IMR-90 (cell line): ENCODE results near the gene LIX1. TPM values are rescaled to one million over a fixed set of nuclear protein-coding genes. Genes with fewer than 3 reads are reported as not detected.

Source experiments
- ATAC-seq: fragments of 200-7000 bp; cut with Tn5 transposase; 2 replicates; pipeline ENCODE4 v1.9.1; 2020; ENCODE audit warnings: low read depth, mild to moderate bottlenecking, moderate library complexity
- BruUV-seq: library from RNA; stranded (reverse); fragments of 400-500 nt; replicated peaks from 2 replicates; lab custom pipeline; 2021; lab: Mats Ljungman, UMichigan
- CTCF ChIA-PET: fragments of 300-600 bp; formaldehyde crosslinking; extraction: SDS; loops from one replicate; lab custom pipeline; 2021; ENCODE audit warnings: antibody characterized with exemption; lab: Yijun Ruan, JAX
- POLR2A ChIA-PET: fragments of 300-600 bp; sonication (Branson Sonifier 250); formaldehyde crosslinking; loops from one replicate; lab custom pipeline; 2022; ENCODE audit warnings: antibody characterized with exemption; ENCODE audit not compliant: unreplicated experiment; lab: Charles Lee
- DNase-seq: peaks from one replicate; pipeline ENCODE4 v3.0.0; 2013
- H2AFZ ChIP-seq: replicated peaks from 2 replicates; pipeline ENCODE3; 2013; ENCODE audit warnings: low read length, mild to moderate bottlenecking; ENCODE audit not compliant: poor library complexity
- H2AK5ac ChIP-seq: 2 replicates; pipeline ENCODE4 v1.6.1; 2013; ENCODE audit warnings: low read depth, low read length, inconsistent platforms
- H2AK9ac ChIP-seq: replicated peaks from 2 replicates; pipeline ENCODE3; 2013; ENCODE audit warnings: mild to moderate bottlenecking, low read depth, low read length, moderate library complexity; ENCODE audit not compliant: poor library complexity
- H2BK120ac ChIP-seq: 2 replicates; pipeline ENCODE4 v1.6.1; 2013; ENCODE audit warnings: low read depth, low read length, inconsistent platforms
- H2BK15ac ChIP-seq: 3 replicates; pipeline ENCODE4 v1.6.1; 2013; ENCODE audit warnings: low read depth, low read length, inconsistent platforms
- H2BK20ac ChIP-seq: 2 replicates; pipeline ENCODE4 v1.6.1; 2013; ENCODE audit warnings: low read depth, mild to moderate bottlenecking, inconsistent platforms, low read length, moderate library complexity
- H2BK5ac ChIP-seq: 2 replicates; pipeline ENCODE4 v1.6.1; 2013; ENCODE audit warnings: mild to moderate bottlenecking, low read depth, low read length, inconsistent platforms; ENCODE audit not compliant: poor library complexity, severe bottlenecking
- H3K14ac ChIP-seq: replicated peaks from 2 replicates; pipeline ENCODE4 v1.6.1; 2013; ENCODE audit warnings: low read depth, low read length, inconsistent platforms
- H3K18ac ChIP-seq: 2 replicates; pipeline ENCODE4 v1.6.1; 2013; ENCODE audit warnings: low read depth, low read length, control low read depth
- H3K23ac ChIP-seq: 2 replicates; pipeline ENCODE4 v1.6.1; 2013; ENCODE audit warnings: low read depth, low read length, inconsistent platforms
- H3K27ac ChIP-seq: 2 replicates; pipeline ENCODE4 v1.5.1; 2013; ENCODE audit warnings: mild to moderate bottlenecking, control low read depth, low read length; ENCODE audit not compliant: insufficient read depth
- H3K27me3 ChIP-seq: 2 replicates; pipeline ENCODE4 v1.6.1; 2013; ENCODE audit warnings: low read length; ENCODE audit not compliant: control insufficient read depth, insufficient read depth
- H3K36me3 ChIP-seq: 2 replicates; pipeline ENCODE4 v1.6.1; 2013; ENCODE audit warnings: low read length, mixed read lengths; ENCODE audit not compliant: control insufficient read depth, insufficient read depth
- H3K4ac ChIP-seq: 2 replicates; pipeline ENCODE4 v1.6.1; 2013; ENCODE audit warnings: low read depth, low read length, inconsistent platforms
- H3K4me1 ChIP-seq: 2 replicates; pipeline ENCODE4 v1.6.1; 2013; ENCODE audit warnings: low read length, mixed read lengths; ENCODE audit not compliant: control insufficient read depth, insufficient read depth
- H3K4me2 ChIP-seq: 2 replicates; pipeline ENCODE4 v1.6.1; 2013; ENCODE audit warnings: low read depth, mild to moderate bottlenecking, control low read depth, low read length, moderate library complexity
- H3K4me3 ChIP-seq: 2 replicates; pipeline ENCODE4 v1.5.1; 2013; ENCODE audit warnings: low read depth, mild to moderate bottlenecking, control low read depth, low read length, moderate library complexity; ENCODE audit not compliant: insufficient read depth
- H3K56ac ChIP-seq: 2 replicates; pipeline ENCODE4 v1.6.1; 2013; ENCODE audit warnings: low read length, inconsistent platforms; ENCODE audit not compliant: insufficient read depth; ENCODE audit errors: extremely low read depth
- H3K79me1 ChIP-seq, 2 experiments: 2 replicates each; pipeline ENCODE4 v1.6.1; 2013; ENCODE audit warnings: low read length in 2 of 2, inconsistent platforms in 1 of 2, low read depth in 1 of 2
- H3K9ac ChIP-seq: 2 replicates; pipeline ENCODE4 v1.6.1; 2013; ENCODE audit warnings: low read depth, low read length, control low read depth
- H3K9me1 ChIP-seq: 2 replicates; pipeline ENCODE4 v1.6.1; 2013; ENCODE audit warnings: low read length, inconsistent platforms; ENCODE audit not compliant: insufficient read depth
- H3K9me3 ChIP-seq: 2 replicates; pipeline ENCODE4 v1.6.1; 2013; ENCODE audit warnings: low read length; ENCODE audit not compliant: control insufficient read depth, insufficient read depth
- H4K20me1 ChIP-seq: 2 replicates; pipeline ENCODE4 v1.6.1; 2013; ENCODE audit warnings: low read length, inconsistent platforms; ENCODE audit not compliant: insufficient read depth
- H4K5ac ChIP-seq: 2 replicates; pipeline ENCODE4 v1.6.1; 2013; ENCODE audit warnings: mild to moderate bottlenecking, low read depth, low read length, control low read depth
- H4K8ac ChIP-seq, 2 experiments: 2 replicates each; pipeline ENCODE4 v1.6.1; 2013; ENCODE audit warnings: low read depth in 2 of 2, low read length in 2 of 2, control low read depth in 1 of 2, inconsistent platforms in 1 of 2
- H4K91ac ChIP-seq: 2 replicates; pipeline ENCODE4 v1.6.1; 2013; ENCODE audit warnings: low read depth, low read length, inconsistent platforms; ENCODE audit not compliant: insufficient read depth
- BHLHE40 ChIP-seq: fragments of 150-350 bp; IDR thresholded peaks from 2 replicates; pipeline ENCODE4 v1.6.1; 2016; ENCODE audit warnings: mild to moderate bottlenecking, low read depth, low read length
- CHD1 ChIP-seq: IDR thresholded peaks from 2 replicates; pipeline ENCODE4 v1.6.1; 2012; ENCODE audit warnings: low read depth, low read length, improper control_type of control experiment
- CTCF ChIP-seq: conservative IDR thresholded peaks from 2 replicates; pipeline ENCODE4 v1.5.1; 2012; ENCODE audit warnings: mild to moderate bottlenecking, low read depth, low read length, improper control_type of control experiment
- FOS ChIP-seq: fragments of 150-350 bp; IDR thresholded peaks from 2 replicates; pipeline ENCODE4 v1.6.1; 2016; ENCODE audit warnings: low read depth, low read length
- MAFK ChIP-seq: IDR thresholded peaks from 2 replicates; pipeline ENCODE4 v1.6.1; 2012; ENCODE audit warnings: low read depth, low read length, improper control_type of control experiment
- MAZ ChIP-seq: IDR thresholded peaks from 2 replicates; pipeline ENCODE4 v1.6.1; 2012; ENCODE audit warnings: low read depth, mild to moderate bottlenecking, low read length, improper control_type of control experiment, moderate library complexity, borderline replicate concordance
- MXI1 ChIP-seq: IDR thresholded peaks from 2 replicates; pipeline ENCODE4 v1.6.1; 2012; ENCODE audit warnings: low read depth, mild to moderate bottlenecking, low read length, moderate library complexity, borderline replicate concordance
- NFE2L2 ChIP-seq: fragments of 150-350 bp; IDR thresholded peaks from 2 replicates; pipeline ENCODE4 v1.6.1; 2016; ENCODE audit warnings: low read depth, mild to moderate bottlenecking, low read length
- POLR2A ChIP-seq: IDR thresholded peaks from 2 replicates; pipeline ENCODE4 v1.6.1; 2012; ENCODE audit warnings: mild to moderate bottlenecking, low read depth, low read length
- RAD21 ChIP-seq: IDR thresholded peaks from 2 replicates; pipeline ENCODE4 v1.6.1; 2012; ENCODE audit warnings: low read length, improper control_type of control experiment
- RCOR1 ChIP-seq: IDR thresholded peaks from 2 replicates; pipeline ENCODE4 v1.6.1; 2012; ENCODE audit warnings: mild to moderate bottlenecking, low read length, improper control_type of control experiment; ENCODE audit not compliant: insufficient replicate concordance
- RFX5 ChIP-seq: IDR thresholded peaks from 2 replicates; pipeline ENCODE4 v1.8.0; 2012; ENCODE audit warnings: low read depth, mild to moderate bottlenecking, low read length, moderate library complexity
- SMC3 ChIP-seq: fragments of 150-350 bp; IDR thresholded peaks from 2 replicates; pipeline ENCODE4 v1.6.1; 2016; ENCODE audit warnings: low read depth, mild to moderate bottlenecking, antibody characterized with exemption, low read length, moderate library complexity
- USF2 ChIP-seq: fragments of 150-350 bp; IDR thresholded peaks from 2 replicates; pipeline ENCODE4 v1.6.1; 2017; ENCODE audit warnings: mild to moderate bottlenecking, antibody characterized with exemption, low read length, low read depth
- WGBS, 2 experiments: methylation state at CpG; one replicate each; pipeline versions ENCODE4 v1.1.5 to v1.1.7; 2013; ENCODE audit warnings: missing lambda C conversion rate in 2 of 2; ENCODE audit not compliant: insufficient read length in 1 of 2; ENCODE audit errors: extremely low coverage in 2 of 2; 5-methylcytosine and 5-hydroxymethylcytosine counted together
- dilution Hi-C: fragments of 300-500 bp; cut with HindIII; formaldehyde crosslinking; loops from one replicate; pipeline ENCODE4 v1.14.3; 2018; ENCODE audit warnings: low sequenced_read_pairs; ENCODE audit not compliant: unreplicated experiment
- in situ Hi-C: fragments of 300-500 bp; cut with MboI; formaldehyde crosslinking; loops from 3 replicates; pipeline ENCODE4 v1.14.3; 2019; ENCODE audit warnings: low sequenced_read_pairs, inconsistent platforms, mixed read lengths
- intact Hi-C: fragments of 100-400 bp; cut with micrococcal nuclease; formaldehyde crosslinking; loops from 2 replicates; pipeline ENCODE4 v1.10.0; 2022
- polyA plus RNA-seq, 3 experiments: library from polyadenylated mRNA; depleted of rRNA; stranded (reverse); fragments of >200 nt; gene quantifications; 2 replicates each; pipeline ENCODE4 v1.2.3, GENCODE V29; 2012; ENCODE audit warnings: low replicate concordance in 1 of 3
- total RNA-seq: library from RNA; depleted of rRNA; stranded (reverse); fragments of >200 nt; gene quantifications from 2 replicates; pipeline ENCODE4 v1.2.3, GENCODE V29; 2012

LIX1 gene
- total and polyA plus RNA-seq, 2 of the 4 experiments (the other 2 are of a cell fraction): not detected

GRCh38 chr5:97183100-97183929, 40.9 kb upstream of the LIX1 start, which contains the start of gene RIOK2:
RIOK2 (minus strand) TSS chr5:97183247; CDS start chr5:97183191, 56 bp downstream.
- CTCF ChIA-PET: interaction anchor here (0.6 kb wide), 1 partner anchor 180 kb away, joined by 4 read pairs; no protein-coding TSS in a partner anchor
- Histone ChIP-seq H4K91ac (peak within 1 kb of the TSS; percentile 95), H3K27ac (peak within 1 kb of the TSS; percentile 86), H3K4me3 (peak within 1 kb of the TSS; percentile 82), H2AK5ac (peak within 1 kb of the TSS; percentile 86), H2BK15ac (peak within 1 kb of the TSS; percentile 97), H4K8ac (peak within 1 kb of the TSS; percentile 81 to 99), H2AFZ (peak within 1 kb of the TSS; percentile 97), H3K56ac (peak within 1 kb of the TSS; percentile 100), H4K20me1 (no peaks in the 10 kb centered on the region), H2BK5ac (peak within 1 kb of the TSS; percentile 97), H3K36me3 (peaks cover 3% of the 10 kb centered on the region), H3K18ac (peak within 1 kb of the TSS; percentile 79), H3K23ac (peak within 1 kb of the TSS; percentile 98), H3K79me1 (peaks cover 15 to 33% of the 10 kb centered on the region in 2 experiments), H4K5ac (peak within 1 kb of the TSS; percentile 94), H3K4ac (peak within 1 kb of the TSS; percentile 92), H3K9me1 (no peaks in the 10 kb centered on the region; the same call in 1 of the 2 replicates), H3K9ac (peak within 1 kb of the TSS; percentile 96), H2AK9ac (peak within 1 kb of the TSS; percentile 95), H2BK120ac (peak within 1 kb of the TSS; percentile 95), H3K4me2 (peak within 1 kb of the TSS; percentile 93), H3K27me3 (no peaks in the 10 kb centered on the region), H2BK20ac (peak within 1 kb of the TSS; percentile 89), H3K9me3 (no peaks in the 10 kb centered on the region), H3K14ac (peak within 1 kb of the TSS; percentile 98), H3K4me1 (peaks cover 2% of the 10 kb centered on the region; the same call in 1 of the 2 replicates)
- WGBS, 2 experiments: 0% methylated on average over 20 of the region's 44 CpGs; no CpG with 5 or more reads in 1 of the 2 experiments
- no TSS peak for BruUV-seq
- intact Hi-C loops: loop anchor here (2.0 to 5.0 kb wide), 4 partner anchors 349 to 1644 kb away; partner anchors contain the start of gene RGMB
- ATAC-seq (peak; percentile 96), DNase-seq (peak; percentile 93)
- in situ Hi-C loops: loop anchor here (10.0 kb wide), 1 partner anchor 1591 kb away; the partner anchor contains the start of gene RGMB
- POLR2A ChIA-PET: no interaction called here
- dilution Hi-C loops: no loop called here
- TF ChIP-seq MXI1 (peak; percentile 79; the same call in 1 of the 2 replicates), BHLHE40 (0 out of 2 replicates have a peak, but pooled peaks have one; percentile 3), RCOR1 (no peak), FOS (no peak), CHD1 (no peak), RFX5 (no peak), CTCF (no peak), MAFK (no peak), RAD21 (peak; percentile 16; the same call in 1 of the 2 replicates), POLR2A (peak; percentile 87), USF2 (peak; percentile 65; the same call in 1 of the 2 replicates), SMC3 (no peak), MAZ (no peak; the same call in 1 of the 2 replicates), NFE2L2 (no peak)
